Activated T-cell treated with anti-CD3 and anti-CD28 coated beads for 24 hours (primary cell): ENCODE data around the gene PRKAR1B.

Experiments
- DNase-seq: peaks from one replicate; pipeline ENCODE4 v3.0.0-alpha.2; 2020; ENCODE audit warnings: low read depth

PRKAR1B gene

DNA sequence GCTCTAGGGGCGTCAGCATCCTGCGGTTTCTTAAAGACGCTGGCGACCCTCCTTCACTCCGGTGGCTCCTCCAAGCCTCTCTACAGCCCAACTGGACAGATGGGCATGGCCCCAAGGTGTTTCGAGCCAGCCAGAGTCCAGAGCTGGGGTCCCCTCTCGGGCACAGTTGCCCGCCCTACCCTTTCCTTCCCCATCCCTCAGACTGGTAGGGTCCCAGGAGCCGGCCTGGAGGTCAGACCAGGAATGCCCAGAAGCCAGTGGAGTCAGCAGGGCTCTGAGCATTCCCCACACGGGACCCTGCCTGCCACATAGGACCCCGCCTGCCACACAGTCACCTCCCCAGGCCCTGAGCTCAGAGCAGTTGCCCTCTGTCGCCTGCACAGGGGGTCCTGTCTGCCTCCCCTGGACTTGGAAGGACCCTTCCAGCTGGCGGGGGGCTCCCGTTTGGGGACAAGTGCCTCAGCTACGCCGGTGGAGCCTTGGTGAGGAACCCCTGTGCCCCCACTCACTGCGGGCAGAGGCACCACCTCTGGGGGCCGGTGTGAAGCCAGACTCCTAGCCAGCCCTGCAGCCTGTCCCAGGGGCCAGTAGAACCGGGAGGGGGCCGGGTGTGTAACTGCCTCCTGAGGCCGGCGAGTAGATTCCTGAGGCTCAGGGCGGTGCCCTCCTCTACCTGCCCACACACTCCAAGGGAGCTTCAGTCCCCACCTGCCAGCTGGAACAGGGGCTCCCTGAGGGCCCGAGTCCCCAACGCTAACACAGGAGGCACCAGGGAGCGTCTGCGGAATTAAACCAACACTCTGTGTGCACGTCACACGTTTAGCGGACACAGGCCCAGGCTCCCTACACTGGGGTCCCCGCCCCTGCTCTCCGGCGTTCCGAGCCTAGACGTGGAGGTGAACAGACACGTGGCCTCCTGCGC, 188.1 kb downstream of the PRKAR1B start:
- no peak for DNase-seq

DNA sequence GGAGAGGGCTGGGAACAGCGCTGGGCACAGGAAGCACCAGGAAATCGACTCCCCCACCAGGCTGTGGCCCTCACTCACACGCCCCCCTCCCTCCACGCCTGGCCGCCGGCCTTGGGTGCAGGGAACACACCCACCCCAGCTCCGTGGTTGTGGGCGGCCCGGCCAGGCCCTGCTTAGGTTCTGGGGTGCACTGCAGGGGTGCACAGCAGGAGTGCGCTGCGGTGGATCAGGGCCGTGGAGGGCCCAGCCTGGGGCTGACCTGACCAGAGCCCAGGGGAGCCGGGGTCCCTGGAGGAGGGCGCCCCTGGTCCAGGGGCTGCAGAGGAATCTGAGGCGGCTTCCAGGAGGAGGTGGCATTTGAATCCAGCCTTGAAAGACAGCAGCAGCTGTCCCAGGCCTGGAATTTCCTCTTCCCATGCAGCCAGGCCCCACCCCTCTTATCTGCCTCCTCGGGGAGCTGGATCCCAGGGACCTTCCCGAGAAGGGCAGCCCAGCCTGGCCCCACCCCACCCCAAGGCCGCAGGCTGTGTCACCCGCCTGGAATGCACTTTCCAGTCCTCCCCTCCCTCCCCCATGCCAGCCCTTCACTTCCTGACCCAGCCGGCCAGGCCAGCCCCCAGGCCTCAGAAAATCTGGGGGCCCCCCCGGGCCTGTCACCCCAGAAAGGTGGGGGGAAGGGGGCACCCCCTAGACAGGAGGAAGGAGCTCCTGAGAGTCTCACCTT, 189.0 kb downstream of the PRKAR1B start:
- no peak for DNase-seq

DNA sequence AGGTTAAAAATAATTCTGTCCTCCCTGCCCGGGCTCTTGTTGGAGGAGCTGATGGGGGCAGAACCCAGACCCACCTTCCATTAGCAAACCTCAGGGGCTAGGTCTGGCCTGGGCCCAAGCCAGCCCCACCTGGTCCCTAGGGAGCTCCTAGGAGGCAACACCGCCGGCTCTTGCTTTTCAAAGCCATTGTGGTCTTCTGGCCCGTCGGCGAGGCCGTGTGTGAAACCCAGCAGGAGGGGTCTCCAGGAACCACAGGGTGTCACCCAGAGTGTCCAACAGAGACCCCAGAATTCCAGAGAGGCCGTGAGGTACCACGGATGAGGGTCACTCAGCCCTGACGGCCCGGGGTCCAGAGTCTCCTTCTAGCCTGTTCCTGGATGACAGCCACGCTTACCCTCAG, 190.8 kb downstream of the PRKAR1B start:
- no peak for DNase-seq

DNA sequence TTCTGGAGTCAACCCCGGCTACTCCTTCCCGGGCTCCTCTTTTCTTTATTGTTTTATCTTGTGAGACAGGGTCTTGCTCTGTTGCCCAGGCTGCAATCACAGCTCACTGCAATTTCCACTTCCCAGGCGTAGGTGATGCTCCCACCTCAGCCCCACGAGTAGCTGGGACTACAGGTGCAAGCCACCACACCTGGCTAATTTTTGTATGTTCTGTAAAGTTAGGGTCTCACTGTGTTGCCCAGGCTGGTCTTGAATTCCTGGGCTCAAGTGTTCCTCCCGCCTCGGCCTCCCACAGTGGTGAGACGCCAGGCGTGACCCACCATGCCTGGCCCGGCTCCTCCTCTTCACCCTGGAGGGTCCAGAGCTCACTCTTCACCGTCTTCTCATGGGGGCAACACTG, 192.1 kb downstream of the PRKAR1B start:
- no peak for DNase-seq

DNA sequence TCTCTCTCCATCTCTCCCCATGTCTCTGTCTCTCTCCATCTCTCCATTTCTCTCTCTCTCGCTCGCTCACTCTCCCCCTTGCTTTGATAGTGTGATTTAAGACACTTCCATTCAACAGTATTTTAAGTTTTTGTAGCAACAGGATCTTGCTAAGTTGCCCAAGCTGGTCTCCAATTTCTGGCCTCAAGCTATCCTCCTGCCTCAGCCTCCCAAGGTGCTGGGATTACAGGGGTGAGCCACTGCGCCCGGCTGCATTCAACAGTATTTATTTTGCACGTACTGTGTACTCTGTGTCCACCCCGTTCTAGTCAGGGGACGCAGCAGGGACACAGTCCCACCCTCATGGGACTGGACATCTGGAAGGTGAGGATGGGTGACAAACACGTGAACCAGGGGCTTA, 193.0 kb downstream of the PRKAR1B start:
- DNase-seq, result no peak

DNA sequence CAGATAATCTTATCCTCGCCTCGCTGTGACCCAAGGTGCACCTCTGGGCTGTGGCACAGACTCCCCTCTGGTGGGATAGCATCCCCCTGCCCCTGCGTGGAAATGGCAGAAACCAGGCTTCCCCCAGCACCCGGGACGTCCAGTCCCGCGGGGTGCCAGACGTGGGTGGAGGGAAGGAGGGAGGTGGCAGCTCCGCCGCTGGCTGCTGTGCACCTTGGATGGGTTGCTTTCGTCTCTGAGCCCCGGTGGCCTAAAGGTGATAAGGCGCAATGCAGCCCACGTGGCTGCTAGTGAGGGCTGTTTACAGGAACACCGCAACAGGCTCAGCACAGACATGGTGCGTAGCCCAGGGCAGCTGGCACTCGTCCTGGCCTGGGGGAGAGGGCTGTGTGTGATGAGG, 193.8 kb downstream of the PRKAR1B start:
- no peak for DNase-seq

DNA sequence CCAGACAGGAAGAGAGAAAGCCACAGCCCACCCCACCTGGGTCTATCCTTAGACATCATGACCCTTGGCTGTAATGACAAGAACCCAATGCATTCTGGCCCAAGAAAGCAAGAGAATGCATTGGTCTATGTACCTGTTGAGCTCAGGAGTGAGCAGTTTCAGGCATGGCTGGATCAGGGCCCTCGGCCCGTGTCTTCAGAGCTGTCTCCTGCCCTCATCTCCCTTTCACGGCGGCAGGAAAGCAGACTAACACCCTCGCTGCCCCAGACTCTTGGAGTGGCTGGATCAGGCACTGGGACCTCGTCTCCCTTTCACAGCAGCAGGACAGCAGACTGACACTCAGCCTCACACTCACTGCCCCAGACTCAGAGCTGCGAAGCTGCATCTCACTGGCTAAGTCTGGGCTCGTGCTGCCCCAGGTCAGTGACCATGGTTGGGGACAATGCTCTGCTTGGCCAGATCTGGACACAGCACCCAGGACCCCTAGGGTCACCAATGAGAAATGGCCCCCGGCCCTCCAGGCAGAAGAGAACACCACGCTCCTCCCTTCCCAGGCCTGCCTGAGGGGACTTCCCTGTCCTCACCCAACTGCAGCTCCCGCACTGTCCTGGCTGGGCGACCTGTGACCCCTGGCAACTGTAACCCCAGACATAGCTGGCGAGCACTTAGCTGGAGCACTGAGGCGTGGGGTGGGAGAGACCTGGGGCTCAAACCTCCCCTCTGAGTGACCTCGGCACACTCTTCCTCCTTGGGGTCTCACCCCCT, 194.5 kb downstream of the PRKAR1B start:
- DNase-seq, result no peak

DNA sequence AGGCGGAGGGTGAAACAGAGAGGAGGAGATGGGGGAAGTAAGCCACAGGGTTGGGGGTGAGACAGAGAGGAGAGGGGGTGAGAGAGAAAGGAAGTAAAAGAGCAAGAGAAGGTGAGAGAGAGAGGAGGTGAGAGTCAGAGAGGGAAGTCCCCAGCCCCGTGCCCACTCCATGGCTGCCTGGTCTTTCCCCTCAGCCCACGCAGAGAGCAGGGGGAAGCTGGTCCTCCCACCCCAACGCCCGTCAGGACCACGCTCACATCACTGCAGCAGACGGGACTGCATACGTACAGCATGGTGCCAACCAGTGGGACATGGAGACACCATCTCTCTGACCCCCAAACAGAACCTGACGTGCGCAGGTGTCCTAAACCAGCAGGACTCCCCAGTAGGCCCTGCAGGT, 195.3 kb downstream of the PRKAR1B start:
- no peak for DNase-seq

DNA sequence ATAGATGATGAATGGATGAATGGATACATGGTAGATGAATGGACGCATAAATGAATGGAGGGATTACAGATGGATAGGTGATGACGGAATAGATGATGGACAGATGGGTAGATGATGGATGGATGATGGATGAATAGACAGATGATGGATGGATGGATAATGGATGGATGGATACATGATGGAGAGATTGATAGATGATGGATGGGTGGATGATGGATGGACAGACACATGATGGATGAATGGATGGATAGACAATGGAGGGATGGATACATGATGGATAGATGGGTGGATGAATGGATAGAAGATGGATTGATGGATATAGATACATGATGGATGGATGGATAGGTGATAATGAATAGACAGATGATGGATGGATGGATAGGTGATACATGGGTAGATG, 198.6 kb downstream of the PRKAR1B start:
- no peak for DNase-seq

DNA sequence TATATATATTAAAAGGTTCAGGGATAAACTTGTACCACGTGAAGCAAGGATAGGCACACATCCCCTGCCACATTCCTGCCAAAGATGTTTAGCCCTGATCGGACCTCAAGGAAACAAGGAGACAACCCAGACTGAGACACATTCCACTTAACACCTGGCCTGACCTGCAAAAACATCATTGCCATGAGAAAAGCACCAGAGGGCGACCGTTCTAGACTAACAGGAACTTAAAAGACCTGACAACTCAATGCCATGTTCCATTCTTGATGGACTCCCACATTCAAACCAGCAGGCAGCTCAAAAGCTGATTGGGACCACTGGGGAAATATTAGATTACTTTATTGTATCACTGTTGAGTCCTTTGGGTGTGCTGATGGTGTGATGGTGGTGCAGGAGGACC, 199.4 kb downstream of the PRKAR1B start:
- no peak for DNase-seq

DNA sequence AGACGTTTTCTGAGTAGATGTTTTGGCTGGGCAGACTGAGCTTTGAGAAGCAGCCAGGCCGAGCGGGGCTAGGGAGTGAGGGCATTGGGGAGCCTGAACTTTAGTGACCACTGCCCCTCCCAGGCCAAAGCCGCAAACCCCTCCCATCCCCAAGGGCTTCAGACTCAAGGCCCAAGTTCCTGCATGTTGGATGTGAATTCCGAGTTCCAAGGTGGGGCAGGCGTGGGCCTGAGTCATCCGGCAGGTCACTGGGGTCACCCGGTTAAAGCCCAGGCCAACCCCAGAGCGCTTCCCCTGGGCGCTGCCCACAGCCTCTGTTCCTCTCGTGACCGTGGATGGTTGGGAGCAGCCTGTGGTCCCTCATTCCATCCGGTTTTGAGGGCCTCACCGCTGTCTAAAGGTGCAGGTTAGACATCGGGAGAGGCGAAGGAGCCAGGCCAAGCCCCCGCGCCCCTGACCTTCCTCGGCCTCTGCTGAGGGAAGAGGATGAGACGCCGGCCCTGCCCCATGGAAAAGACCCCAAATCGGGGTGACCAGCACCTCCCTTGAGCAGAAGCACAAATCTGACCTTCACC, 200.5 kb downstream of the PRKAR1B start:
- DNase-seq, result no peak

DNA sequence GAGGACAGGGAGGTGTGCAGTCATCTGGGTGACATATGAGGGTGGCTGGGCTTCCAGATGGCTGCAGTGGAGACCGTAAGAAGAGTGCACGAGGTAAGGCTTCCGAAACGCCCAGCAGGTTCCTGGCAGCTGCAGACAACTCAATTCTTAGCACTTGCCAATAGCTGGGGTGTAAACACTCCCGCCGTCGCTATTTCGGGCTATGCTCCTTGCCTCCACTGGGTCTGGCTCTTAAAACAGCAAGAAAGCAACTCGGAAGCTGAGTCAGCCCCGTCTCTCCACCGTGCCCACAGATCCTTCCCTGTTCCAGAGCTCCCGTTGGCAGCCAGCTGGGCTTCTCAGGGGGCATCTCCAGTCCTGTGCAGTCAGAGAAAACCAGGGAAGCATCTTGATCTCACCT, 201.3 kb downstream of the PRKAR1B start:
- DNase-seq, result no peak

DNA sequence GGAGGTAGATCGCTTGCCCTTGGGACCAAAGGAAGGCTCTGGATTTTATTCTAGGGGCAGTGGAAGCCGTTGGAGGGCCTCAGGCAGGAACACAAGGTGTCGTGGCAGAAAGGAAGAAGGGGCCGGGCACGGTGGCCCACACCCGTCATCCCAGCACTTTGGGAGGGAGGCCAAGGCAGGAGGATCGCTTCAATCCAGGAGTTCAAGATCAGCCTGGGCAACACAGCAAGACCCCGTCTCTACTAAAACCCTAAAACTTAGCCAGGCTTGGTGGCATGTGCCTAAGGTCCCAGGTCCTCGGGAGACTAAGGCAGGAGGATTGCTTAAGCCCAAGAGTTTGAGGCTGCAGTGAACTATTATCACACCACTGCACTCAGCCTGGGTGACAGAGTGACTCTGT, 202.3 kb downstream of the PRKAR1B start:
- no peak for DNase-seq

DNA sequence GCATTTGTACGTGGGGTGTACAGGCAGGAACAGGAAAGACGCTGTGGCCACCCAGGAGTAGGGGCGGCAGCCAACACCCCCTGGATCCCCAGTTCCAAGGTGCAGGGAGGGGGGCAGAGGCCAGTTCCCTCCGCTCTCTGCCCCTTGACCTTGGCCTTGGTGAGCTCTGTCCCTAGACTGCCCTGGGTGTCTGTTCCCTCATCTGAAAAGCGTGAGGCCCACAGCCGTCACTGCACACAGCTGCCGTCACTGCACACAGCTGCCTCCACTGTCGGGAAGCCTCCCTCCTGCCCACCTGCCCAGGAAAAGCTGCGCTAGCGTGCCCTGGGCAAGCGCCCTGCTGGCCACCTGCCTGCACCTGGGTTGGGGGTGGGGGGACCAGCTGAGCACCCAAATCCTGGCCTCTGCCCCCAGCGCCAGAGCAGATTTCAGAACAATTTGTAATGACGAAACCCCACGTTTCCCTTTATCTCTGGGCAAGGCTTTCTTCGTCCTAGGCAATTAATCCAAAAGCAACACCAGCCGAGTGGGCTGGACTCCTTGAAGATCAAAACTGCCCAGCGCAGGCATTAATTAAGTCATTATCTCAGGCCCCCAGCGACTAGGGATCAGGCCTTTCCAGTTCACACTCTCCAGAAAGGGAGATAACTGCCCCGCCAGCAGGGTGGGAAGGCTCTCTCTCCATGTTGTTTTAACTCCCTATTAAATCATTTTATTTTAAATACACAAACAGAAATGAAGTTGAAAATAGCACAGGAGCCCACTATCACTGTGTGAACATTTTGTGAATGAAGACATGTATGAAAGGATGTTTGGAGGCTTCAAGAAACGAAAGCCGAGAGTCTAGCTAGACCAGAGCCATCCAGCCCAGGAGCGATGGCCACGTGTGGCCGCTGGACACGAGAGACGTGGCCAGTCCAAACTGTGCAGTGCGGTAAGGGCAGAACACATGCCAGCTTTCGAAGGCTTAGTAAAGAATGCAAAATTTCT, 203.4 kb downstream of the PRKAR1B start:
- no peak for DNase-seq

DNA sequence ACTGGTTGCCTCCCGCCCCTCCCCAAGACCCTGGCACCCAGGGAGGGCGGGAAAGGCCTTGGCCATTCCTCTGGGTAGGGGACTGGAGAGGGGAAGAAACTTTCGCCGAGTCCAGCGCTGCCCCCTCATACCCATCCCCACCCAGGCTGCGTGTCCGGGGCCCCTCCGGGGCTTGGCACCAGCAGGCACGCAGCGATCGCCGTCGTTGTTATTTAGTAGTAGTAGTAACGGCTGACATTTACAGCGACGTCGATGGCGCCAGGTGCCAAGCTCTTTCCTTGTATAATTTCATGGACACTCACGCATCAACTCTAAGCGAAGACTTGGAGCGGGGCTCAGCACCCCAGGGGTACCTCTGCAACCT, 204.1 kb downstream of the PRKAR1B start:
- DNase-seq, result no peak

DNA sequence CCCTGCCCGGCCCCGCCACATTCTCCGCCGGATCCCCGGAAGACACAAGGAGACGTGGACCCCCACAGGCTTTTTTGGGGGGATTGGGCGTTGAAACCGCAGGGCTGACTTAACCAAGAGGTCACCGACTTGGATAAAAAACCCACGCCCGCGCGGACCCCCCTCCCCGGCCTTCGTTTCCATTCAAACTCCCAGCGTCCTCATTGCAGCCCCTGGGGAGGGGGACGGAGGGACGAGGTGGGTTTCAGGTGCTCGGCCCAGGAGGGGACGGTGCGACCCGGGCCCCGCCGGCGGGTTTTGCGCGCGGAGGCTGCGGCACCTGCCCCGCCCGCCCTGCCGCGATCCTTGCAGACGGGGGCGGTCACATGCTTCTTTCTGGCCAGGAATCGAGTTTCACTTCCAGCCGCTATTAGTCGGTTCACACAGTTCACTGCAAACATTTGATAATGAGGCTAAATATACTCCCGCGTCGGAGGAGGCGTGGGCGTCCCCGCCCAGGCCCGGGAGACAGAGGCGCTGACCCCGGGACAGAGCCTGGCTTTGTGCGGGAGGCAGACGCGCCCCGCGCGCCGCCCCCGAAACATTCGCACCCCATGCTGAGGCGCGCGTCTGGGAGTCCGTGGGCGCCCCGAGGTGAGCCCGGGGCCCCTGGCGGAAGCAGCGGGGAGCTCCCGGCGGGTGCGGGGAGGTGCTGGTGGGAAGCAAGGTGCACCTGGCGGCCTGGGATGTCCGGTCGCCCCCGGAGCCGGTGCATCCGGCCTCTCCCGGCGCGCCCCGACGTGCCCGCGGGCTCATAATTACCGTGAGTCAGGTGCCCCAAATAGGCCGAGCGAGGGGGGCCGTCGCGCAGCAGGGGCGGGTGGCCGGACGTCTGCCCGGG, 204.8 kb downstream of the PRKAR1B start:
- no peak for DNase-seq

DNA sequence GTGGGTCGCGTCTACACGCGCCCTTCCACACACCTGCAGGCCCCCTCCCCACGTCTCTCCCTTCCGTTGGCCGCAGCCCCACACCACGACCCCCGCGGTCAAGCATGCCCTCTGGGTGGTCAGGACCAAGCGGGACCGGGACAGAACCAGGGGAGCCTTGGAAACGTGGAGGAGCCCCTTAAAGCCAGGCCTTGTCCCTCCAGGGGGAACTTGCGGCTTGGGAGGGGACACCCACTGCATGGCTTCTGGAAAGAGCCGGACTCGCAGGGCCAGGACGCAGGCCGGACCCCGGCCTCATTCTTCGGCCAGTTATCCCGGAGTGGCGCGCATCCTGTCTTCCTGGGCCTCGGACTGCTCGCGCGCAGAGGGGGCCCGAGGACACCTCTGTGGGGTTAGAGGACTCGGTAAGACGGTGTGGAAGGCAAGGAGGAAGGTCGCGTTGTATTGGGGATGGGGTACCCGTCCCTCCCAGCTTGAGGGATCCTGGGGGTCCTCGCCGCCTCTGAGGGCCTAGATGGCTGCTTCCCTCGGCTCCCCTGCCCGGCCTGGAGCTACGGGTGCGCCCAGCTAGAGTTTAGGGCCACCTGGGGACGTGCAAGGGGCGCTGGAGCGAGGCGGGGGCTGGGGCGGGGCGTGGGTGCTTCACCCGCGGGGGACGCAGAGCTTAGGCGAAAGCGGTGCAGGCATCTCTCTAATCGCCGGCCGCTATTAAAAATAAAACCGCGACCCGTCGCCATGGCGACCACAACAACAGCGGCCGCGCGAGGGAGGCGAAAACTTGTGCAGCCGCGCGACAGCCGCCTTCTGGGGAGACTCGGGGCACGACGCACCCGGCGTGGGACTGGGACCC, 205.6 kb downstream of the PRKAR1B start:
- no peak for DNase-seq

DNA sequence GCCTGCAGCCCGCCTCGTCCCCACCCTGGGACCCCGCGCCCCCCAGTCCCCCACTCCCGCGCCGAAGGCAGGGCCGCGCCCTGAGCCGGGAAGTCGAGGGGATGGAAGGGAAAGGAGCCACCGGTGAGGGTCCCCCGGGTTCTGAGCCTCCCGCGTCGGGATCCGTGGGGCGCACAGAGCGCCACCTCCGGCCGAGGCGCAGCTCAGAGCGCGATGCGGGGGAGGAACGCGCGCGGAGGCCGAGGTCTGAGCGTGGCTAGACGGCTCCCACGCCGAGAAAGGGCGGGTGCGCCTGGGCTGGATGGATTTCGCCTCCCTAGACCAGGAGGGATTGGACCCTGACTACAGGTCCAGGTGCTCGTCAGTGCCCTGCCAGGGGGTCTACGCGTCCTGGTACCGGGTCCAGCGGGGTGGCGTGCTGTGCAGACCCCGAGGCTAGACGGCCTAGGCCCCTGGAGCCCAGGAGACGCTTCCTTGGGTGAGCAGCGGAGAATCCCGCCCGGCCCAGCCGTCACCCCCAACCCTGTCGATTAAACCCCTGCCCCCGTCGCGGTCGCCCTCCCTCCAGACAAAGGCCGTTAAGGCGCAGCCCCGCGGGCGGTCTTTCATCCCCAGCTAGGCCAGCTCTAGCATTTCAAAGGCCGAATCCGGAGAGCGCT, 206.4 kb downstream of the PRKAR1B start:
- no peak for DNase-seq
